HG03432 (cell line): ENCODE measurements around the gene PDILT.

ENCODE experiments used
- ATAC-seq: cut with Tn5 transposase; IDR thresholded peaks from one replicate; pipeline ENCODE4 v1.9.1; 2021; ENCODE audit warnings: mild to moderate bottlenecking, moderate library complexity; ENCODE audit not compliant: unreplicated experiment

Gene PDILT

DNA sequence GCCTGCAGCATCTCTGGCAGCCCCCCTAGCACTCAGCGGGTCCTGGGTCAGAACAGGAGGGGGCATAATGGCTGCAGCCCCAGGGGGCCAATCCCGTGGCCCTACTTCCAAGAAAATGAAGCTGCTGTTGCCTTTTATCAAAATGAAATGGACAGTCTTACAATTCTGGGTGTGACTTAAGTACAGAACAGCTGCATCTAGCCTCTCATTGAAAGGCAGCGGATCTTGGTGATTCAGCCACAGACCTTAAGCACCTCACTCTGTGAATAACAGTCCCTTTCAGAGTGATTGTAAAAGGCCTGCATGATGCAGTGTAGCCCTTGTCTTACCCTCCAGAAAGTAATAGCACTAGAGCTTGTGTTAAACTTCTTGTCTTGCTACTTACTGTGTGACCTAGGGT, 40.5 kb downstream of the PDILT start:
- ATAC-seq, result no peak

- ATAC-seq, result no peak
Measured at GRCh38 chr16:20363191-20363590, 41.3 kb downstream of the PDILT start.

DNA sequence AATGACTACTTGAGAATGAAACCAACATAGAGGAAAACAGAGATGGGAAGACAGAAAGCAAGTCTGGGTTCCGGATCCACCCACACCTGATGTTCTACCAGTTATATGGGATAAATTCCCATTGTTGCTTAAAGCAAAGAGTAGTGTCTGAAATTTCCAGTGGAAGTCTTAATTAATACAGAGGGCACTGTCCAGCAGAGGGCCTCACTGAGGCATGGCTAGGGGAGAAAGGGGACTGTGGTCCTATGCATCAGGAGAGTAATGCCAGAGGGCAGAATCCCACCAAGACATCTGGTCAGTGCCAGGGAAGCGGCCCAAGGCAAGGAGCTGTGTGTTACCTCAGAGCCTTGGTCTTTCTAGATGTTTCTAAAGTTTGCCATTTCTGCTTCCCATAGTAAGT, 44.5 kb downstream of the PDILT start:
- ATAC-seq, result no peak

DNA sequence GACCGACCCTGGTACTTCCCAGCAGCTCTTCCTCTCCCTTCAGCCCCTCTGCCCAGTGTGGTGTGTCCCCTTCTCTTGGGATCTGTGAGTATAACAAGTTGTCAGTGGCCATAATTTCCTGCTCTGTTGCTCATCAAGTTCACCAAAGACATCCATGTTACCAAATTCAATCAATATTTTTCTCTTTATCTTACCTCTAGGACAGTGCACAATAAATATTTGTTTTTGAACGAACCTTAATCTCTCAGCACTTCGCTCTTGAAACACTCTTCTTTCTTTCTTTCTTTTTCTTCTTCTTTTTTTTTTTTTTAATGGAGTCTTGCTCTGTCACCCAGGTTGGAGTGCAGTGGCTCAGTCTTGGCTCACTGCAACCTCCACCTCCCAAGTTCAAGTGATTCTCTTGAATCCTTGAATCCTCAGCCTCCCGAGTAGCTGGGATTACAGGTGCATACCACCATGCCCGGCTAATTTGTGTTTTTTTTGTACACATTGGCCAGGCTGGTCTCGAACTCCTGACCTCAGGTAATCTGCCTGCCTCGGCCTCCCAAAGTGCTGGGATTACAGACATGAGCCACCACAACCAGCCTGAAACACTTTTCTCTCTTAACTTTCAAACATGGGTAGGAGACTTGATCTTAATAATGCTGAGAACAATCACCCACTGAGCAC, 49.3 kb downstream of the PDILT start:
- ATAC-seq, result no peak

- no peak for ATAC-seq
Measured at GRCh38 chr16:20353379-20353778, 51.2 kb downstream of the PDILT start.

DNA sequence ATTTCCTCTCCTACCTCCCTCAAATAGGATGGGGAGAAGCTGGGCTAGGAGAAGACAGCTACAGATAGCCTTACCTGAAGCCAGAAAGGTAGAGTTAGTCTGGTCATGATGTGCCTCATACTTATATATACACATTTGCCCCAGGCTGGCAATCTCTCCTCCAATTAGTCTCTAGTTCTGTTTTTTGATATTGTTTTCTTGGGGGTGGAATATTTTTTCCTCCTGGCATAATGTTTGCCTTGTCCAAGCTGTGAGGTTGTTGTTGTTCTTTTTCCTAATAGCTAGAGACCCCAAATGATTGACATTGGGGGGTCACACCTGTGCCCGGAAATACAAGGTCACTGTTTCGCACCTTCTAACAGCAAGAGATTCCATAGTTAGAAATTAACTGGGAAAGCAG, 51.9 kb downstream of the PDILT start, which contains the start of gene UMOD:
Gene UMOD (minus strand): TSS at position 101 of the 400 bp plus-strand sequence. CDS start 1,978 bp downstream, outside the sequence.
- ATAC-seq, result no peak

- no peak for ATAC-seq
Measured at GRCh38 chr16:20349615-20350014, 54.9 kb downstream of the PDILT start.

- no peak for ATAC-seq
Measured at GRCh38 chr16:20348365-20349185, 56.0 kb downstream of the PDILT start.

DNA sequence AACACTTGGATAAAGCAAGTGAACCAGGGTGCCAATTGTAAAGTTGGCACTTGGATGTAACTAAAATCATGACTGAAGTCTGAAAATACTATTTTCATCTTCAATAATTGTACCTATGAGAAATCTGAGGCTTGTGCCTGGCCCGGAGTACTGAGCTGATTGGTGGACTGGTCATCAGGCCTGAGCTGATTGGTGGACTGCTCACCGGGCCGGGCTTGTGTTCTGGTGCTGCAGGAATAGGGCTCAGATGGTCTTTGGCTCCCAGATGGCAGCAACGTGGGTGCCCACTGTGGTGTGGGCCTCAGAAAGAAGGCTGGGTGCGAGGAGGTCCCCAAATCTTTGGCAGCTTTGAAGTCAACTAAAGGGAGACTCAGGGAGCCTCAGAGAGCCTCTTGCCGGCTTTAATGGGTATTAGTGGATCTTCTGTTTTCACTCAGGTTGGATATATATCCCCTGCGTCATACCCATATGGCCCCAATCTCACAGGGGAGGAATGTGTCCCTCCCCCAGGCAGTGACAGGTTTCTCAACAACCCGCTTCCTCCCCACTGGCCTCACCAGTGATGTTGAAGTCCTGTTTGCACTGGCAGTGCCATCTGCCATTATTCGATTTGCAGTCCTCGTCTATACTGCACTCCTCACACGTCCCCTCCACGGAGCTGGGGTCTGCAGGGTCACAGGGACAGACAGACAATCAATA, 56.7 kb downstream of the PDILT start:
- no peak for ATAC-seq

GRCh38 chr16:20344611-20345010, 59.9 kb downstream of the PDILT start:
- ATAC-seq, result no peak

GRCh38 chr16:20339744-20340143, 64.8 kb downstream of the PDILT start:
- ATAC-seq, result no peak

GRCh38 chr16:20336955-20337354, 67.6 kb downstream of the PDILT start:
- no peak for ATAC-seq

- no peak for ATAC-seq
Measured at GRCh38 chr16:20334396-20334795, 70.1 kb downstream of the PDILT start.

DNA sequence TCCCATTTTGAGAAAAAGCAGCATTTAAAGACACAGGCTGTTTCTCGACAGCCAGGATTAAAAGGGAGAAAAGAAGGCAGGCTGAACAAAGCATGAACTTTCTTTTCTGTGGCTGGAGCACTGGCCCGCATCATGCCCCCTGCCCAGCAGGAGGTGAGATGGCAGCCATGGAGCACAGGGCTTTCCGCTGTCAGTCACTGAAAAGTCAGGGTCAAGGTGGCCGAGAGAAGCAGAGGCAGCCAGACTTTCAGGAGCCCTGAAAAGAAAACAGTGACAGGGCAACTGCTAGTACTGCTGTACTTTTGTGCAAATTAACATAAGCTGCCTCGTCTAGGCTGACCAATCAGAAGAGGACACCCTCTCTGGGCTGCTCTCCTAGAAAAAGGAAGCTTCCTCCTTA, 71.4 kb downstream of the PDILT start:
- ATAC-seq, result no peak

- no peak for ATAC-seq
Measured at GRCh38 chr16:20332411-20332810, 72.1 kb downstream of the PDILT start.

GRCh38 chr16:20331635-20332034, 72.9 kb downstream of the PDILT start:
- ATAC-seq, result no peak

DNA sequence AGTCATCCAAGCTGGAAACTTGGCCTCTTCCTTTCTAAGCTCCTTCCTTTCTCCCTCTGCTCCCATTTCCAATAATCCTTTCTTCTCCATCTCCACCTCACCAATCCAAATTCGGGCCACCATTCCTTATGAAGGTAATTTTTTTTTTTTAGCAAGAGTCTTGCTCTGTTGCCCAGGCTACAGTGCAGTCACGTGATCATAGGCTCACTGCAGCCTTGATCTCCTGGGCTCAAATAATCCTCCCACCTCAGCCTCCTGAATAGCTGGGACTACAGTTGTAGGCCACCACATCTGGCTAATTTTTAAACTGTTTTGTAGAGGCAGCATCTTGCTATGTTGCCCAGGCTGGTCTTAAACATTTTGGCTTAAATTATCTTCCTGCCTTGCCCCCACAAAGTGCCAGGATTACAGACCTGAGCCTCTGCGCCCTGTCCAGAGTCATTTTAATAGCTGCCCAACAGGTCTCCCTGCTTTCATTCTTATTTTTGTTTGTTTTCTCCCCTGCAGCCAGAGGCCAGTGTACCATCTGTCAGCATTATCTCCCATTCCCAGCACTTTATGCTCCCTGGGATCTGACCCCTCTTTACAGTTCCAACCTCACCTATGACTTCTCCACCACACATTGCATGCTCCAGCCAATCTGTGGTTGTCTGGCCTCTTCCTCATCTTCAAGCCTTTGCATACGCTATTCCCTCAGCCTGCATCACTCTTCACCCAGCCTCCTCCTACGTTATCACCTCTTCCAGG, 75.0 kb downstream of the PDILT start:
- no peak for ATAC-seq

DNA sequence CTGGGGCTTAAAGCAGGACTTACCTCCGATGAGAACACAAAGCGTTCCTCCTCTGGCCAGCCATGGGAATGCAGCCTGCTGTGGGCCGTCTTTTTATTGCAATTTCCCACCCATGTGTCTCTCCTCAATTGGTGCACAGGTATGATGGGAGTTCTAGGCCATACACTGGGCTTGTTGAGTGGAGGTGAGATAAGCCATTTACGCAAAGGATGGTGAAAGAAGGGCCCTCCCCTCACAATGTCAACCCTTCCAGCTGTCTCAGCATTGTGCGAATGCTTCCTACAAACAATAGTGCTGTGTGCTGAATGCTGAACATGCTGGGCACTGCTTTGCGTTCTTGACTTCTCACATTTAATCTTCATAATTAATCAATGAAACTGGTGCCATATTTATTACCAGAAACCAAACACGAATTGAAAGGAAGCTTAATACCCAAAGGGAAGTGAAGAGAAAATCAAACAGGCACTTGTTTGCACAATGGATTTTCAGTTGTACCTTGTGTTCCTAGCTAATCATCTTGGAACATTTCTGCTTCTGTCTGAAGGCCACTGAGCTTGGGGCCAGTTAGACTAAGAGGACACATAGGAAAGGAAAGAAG, 77.0 kb downstream of the PDILT start, which contains the start of gene GP2:
Gene GP2 (minus strand): TSS at position 70 of the 598 bp plus-strand sequence. CDS start 1,082 bp downstream, outside the sequence.
- ATAC-seq, result no peak

- no peak for ATAC-seq
Measured at GRCh38 chr16:20326321-20326720, 78.2 kb downstream of the PDILT start.

DNA sequence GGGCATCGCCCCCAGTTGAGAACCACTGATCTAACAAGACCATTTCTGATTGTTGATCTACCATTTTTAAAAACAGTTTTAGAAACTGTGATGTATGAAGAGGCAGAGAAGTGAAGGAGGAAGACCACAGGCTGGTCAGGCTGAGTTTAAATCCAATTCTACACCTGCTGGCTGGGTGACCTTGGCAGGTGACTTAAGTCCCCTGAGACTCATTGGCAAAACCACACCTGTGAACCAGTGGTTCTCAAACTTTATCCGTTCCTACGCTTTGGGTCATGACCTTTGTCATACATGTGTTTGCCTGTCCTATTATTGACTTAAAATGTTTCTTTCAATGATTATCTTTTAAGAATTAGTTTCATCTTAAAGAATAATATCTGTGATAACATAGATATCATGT, 79.5 kb downstream of the PDILT start:
- no peak for ATAC-seq
